Activated T-helper 17 cell treated with anti-CD3 and anti-CD28 coated beads, Interleukin-2, amount 50 U/mL, for 72 hours (primary cell): ENCODE data around the gene LYPD6B. TPM values are rescaled to one million over a fixed set of nuclear protein-coding genes. Genes with fewer than 3 reads are reported as not detected.

ENCODE experiments used
- ATAC-seq: fragments of 150-1000 bp; cut with Tn5 transposase; replicated peaks from 2 replicates; pipeline ENCODE4 v1.10.0; 2021; ENCODE audit warnings: mild to moderate bottlenecking, moderate library complexity
- H3K27ac Mint-ChIP-seq: one replicate; pipeline ENCODE4 v1.8.0; 2022; ENCODE audit warnings: mixed read lengths
- H3K27me3 Mint-ChIP-seq: one replicate; pipeline ENCODE4 v1.8.0; 2022; ENCODE audit warnings: mixed read lengths
- H3K36me3 Mint-ChIP-seq: one replicate; pipeline ENCODE4 v1.8.0; 2022; ENCODE audit warnings: low read depth, mild to moderate bottlenecking, mixed read lengths
- H3K4me1 Mint-ChIP-seq: one replicate; pipeline ENCODE4 v1.8.0; 2022; ENCODE audit warnings: mixed read lengths
- H3K4me3 Mint-ChIP-seq: one replicate; pipeline ENCODE4 v1.8.0; 2022; ENCODE audit warnings: mild to moderate bottlenecking, mixed read lengths
- H3K9me3 Mint-ChIP-seq: one replicate; pipeline ENCODE4 v1.8.0; 2022; ENCODE audit warnings: mixed read lengths
- total RNA-seq, 2 donors: library from RNA; stranded (reverse); gene quantifications; one replicate each; pipeline ENCODE4 v1.2.3, GENCODE V29; 2022

Gene LYPD6B
- total RNA-seq, 2 donors from 2014 or later: not detected

DNA sequence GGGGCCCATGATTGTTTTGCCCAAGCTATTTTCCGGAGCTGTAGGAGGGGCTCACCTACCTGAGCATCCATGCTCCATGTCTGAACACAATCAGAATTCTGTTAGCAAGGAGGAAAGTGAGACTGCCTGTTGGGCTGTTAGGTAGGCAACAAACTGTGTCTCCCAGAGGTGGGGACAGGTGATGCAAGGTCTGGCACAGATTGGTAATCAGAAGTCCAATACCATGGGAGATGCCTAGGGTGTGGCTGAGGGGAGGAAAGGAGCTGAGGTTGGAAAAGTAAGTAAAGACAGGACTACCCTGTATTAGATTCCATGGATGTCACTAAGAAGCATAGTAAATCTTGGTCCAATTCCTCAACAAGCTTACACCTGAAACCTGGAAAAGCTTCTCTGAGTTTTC, 3.0 kb downstream of the LYPD6B start:
- H3K36me3 Mint-ChIP-seq: no peaks in the 10 kb centered on the region
- H3K4me3 Mint-ChIP-seq: no peak overlapping the region
- no peaks in the 10 kb centered on the region for H3K4me1 Mint-ChIP-seq
- peaks cover 7% of the 10 kb centered on the region for H3K9me3 Mint-ChIP-seq
- no peak for ATAC-seq
- H3K27me3 Mint-ChIP-seq: peaks cover 31% of the 10 kb centered on the region
- H3K27ac Mint-ChIP-seq: no peak overlapping the region

DNA sequence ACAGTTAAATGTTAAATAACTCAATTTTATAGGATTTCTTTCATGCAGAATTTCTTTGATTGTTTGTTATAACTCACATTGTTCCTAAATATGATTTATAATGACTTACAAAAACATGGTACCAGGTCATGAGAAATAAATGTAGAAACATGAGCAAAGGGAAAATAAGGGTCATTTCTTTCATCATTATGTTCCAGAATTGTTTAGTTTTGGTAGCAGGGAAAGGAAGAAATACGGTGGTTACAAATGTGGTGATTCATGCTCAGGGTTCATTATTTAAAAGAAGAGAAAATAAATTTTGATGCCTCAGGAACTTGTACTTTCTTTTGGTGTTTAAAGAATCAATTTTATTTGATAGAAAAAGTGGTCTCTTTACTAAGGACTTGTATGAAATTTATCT, 4.4 kb downstream of the LYPD6B start:
- Mint-ChIP-seq H3K27me3 (peaks cover 23% of the 10 kb centered on the region), H3K4me1 (no peaks in the 10 kb centered on the region), H3K27ac (no peak overlapping the region), H3K36me3 (no peaks in the 10 kb centered on the region), H3K4me3 (no peak overlapping the region), H3K9me3 (peaks cover 10% of the 10 kb centered on the region)
- ATAC-seq: no peak

DNA sequence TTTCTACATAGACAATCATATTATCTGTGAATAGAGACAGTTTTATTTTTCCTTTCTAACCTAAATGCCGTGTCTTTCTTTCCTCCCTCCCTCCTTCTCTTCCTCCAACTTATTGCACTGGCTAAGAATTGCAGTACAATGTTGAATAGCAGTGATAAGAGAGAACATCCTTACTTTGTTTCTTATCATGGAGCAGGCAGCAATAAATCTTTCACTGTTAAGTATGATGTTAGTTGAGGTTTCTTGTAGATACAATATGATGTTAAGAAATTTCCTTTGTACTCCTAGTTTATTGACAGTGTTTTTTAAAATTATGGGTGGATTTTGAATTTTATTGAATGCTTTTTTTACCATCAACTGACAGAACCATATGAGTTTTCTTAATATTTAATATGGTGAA, 6.0 kb downstream of the LYPD6B start:
- Mint-ChIP-seq H3K4me1 (no peaks in the 10 kb centered on the region), H3K27ac (no peak overlapping the region), H3K9me3 (peaks cover 16% of the 10 kb centered on the region), H3K36me3 (no peaks in the 10 kb centered on the region), H3K4me3 (no peak overlapping the region), H3K27me3 (peaks cover 18% of the 10 kb centered on the region)
- ATAC-seq: no peak

DNA sequence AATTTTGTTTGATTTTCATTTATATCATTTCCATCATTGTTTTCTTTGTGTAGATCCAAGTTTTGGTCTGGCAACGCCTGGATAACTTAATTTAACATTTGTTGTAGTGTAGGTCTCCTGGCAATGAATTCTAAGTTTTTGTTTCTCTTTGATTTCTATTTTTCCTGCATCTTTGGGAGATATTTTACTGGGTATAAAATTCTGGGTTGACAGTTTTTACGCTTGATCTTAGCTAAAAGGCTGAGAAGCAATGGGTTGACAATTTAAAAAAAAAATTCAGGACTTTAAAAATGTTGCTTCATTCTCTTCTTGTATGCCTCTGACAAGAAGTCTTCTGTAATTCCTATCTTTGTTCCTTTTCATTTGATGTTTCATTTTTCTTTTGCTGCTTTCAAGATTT, 8.6 kb downstream of the LYPD6B start:
- Mint-ChIP-seq H3K27ac (no peak overlapping the region), H3K36me3 (no peaks in the 10 kb centered on the region), H3K9me3 (peaks cover 16% of the 10 kb centered on the region), H3K4me3 (no peak overlapping the region), H3K27me3 (peaks cover 4% of the 10 kb centered on the region), H3K4me1 (no peaks in the 10 kb centered on the region)
- no peak for ATAC-seq

DNA sequence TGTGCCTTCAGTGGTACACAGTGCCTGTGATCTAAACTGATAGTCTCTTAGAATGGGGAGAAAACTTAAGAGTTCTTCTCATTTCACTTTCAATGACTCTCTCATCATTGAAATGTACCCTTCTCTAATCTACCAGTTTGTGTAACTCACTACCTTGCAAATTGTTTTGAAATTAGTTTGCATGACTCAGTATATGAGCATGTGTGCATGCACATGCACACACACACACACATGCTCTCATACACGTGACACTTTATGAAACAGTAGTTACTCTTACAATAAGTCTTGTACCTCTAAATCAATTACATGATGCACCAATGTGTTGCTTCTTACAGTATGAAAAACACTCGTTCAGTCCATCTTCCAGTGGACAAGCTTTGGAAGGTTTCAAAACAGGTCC, 10.6 kb downstream of the LYPD6B start:
- Mint-ChIP-seq H3K4me1 (no peaks in the 10 kb centered on the region), H3K9me3 (peaks cover 16% of the 10 kb centered on the region), H3K27ac (no peak overlapping the region), H3K27me3 (peaks cover 4% of the 10 kb centered on the region), H3K36me3 (no peaks in the 10 kb centered on the region), H3K4me3 (no peak overlapping the region)
- peak; percentile 29 for ATAC-seq

DNA sequence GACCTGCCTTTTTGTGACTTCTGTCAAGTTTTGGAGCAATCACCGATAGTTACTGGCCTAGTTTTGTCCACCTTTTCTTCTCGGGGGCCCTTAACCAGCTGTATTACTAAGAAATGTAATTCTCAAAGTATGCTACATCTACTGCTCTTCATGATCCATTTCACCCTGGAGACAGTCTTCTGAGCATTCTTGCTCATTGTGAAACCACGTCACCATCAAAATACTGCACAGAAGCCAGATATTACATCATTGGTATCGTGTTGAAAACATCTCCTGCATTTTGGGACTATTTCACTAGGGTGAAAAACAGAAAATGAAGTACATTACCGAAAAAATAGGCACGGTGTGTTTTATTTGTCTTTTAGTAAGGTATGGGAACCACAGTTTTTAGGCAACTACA, 11.7 kb downstream of the LYPD6B start:
- Mint-ChIP-seq H3K9me3 (peaks cover 16% of the 10 kb centered on the region), H3K27me3 (peaks cover 4% of the 10 kb centered on the region), H3K36me3 (no peaks in the 10 kb centered on the region), H3K4me3 (no peak overlapping the region), H3K4me1 (no peaks in the 10 kb centered on the region), H3K27ac (no peak overlapping the region)
- peak; percentile 85 for ATAC-seq

DNA sequence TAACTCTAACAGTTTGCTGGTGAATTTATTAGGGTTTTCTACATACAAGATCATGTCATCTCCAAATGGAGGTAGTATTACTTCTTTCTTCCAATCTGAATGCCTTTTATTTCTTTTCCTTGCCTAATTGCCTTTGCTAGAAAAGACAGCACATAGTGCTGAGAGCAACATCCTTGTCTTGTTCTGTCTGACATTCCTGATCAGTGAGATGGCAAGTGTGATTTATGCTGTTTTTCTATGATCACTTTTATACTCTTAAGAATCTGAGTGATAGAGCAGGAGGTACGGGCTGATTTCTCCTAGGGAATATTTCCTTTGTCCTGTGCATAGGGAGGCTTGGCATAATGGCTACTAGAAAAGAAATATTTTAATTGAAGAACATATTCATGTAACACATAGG, 17.3 kb downstream of the LYPD6B start:
- Mint-ChIP-seq H3K4me3 (no peak overlapping the region), H3K9me3 (no peaks in the 10 kb centered on the region), H3K4me1 (no peaks in the 10 kb centered on the region), H3K27ac (no peak overlapping the region), H3K36me3 (no peaks in the 10 kb centered on the region), H3K27me3 (peaks cover 11% of the 10 kb centered on the region)
- no peak for ATAC-seq

DNA sequence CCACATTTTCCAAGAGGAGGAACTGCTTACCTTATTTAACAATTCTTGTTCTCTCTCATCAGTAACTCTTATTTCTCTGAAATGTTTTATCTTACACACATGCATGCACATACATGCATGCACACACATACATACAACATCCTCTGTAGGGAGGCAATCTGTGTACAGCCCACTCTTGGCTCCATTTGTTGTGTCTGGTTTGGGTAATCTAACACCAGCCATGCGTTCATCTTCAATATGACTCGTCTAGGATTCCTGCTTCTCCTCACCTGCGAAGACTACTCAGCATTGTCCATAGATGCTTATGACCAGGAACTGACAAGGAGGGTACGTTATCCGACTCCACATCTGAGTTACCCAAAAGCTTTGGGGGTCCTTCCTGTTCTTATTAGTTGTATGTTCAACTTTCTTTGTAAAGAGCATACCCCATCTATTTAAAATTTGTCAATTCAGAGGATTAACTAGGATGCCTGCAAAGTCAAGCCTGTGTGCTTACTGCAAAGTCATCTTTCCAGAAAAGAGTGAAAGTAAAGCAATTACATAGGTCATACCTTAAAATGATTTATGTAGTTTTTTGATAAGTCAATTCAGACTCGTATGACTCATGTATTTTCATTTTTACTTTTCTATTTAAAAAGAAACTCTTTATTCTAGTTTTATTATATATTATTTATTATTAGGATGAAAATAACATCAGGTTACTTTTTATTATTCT, 18.2 kb downstream of the LYPD6B start:
- H3K27me3 Mint-ChIP-seq: peaks cover 13% of the 10 kb centered on the region
- no peak overlapping the region for H3K4me3 Mint-ChIP-seq
- H3K4me1 Mint-ChIP-seq: no peaks in the 10 kb centered on the region
- no peaks in the 10 kb centered on the region for H3K9me3 Mint-ChIP-seq
- ATAC-seq: no peak
- no peaks in the 10 kb centered on the region for H3K36me3 Mint-ChIP-seq
- H3K27ac Mint-ChIP-seq: no peak overlapping the region

DNA sequence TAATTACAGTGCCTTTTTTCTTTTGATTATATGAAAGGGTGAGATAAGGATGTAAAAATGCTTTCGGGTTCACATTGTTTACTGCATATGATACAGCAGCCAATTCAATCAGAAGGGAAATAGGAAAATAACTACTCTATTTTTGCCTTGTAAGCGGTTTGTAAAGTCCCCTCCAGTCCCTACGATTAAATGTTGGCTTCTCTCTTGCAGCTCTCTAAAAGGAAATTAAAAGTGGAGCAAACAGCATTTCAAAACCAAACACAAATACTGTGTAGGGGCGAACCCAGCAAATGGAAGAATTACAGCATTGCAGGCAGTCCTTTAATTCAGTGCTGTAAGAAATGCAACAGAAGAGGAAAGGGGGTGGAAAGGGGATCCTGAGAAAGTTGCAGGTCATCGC, 18.9 kb downstream of the LYPD6B start:
- Mint-ChIP-seq H3K9me3 (no peaks in the 10 kb centered on the region), H3K4me3 (no peak overlapping the region), H3K36me3 (no peaks in the 10 kb centered on the region), H3K27me3 (peaks cover 13% of the 10 kb centered on the region), H3K4me1 (no peaks in the 10 kb centered on the region), H3K27ac (no peak overlapping the region)
- ATAC-seq: no peak

DNA sequence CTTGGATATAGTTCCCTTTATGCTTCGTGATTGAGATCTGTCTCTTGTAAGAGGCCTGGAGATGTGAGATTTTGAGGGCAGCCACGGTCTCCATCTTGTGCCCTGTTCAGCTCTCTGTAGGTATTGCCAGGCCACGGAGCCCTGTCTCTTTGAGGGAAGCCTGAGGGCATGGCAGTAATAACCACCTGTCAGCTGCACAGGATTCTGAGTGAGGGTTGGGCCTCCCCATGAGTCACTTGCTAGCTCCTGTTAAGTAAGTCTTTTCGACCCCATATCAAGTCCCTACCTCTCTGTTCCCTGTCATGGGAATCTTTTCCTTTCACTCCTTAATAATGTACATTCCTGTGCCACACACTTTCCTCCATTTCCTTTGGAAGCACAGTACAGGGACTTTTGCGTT, 20.4 kb downstream of the LYPD6B start:
- H3K27me3 Mint-ChIP-seq: peaks cover 13% of the 10 kb centered on the region
- ATAC-seq: no peak
- H3K9me3 Mint-ChIP-seq: no peaks in the 10 kb centered on the region
- H3K36me3 Mint-ChIP-seq: no peaks in the 10 kb centered on the region
- no peak overlapping the region for H3K27ac Mint-ChIP-seq
- H3K4me3 Mint-ChIP-seq: no peak overlapping the region
- H3K4me1 Mint-ChIP-seq: no peaks in the 10 kb centered on the region

DNA sequence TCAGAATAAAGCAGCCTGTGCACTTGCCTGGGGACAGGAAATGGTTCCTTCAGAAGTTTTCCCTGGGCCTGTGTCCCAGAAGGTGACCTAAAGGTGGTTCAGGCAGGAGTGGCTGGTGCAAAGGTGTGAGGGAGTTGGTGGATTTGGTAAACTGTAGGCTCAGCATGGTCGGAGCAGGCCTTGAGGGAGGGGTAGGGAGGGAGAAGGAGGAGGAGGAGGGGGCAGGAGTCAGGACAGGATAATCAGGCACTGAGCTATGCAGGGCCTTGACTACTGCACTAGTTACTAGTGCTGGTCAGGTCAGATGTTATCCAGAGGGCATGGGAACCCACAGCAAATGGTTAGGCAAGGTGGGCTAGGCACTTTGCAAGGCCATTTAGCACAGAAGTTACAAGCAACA, 21.3 kb downstream of the LYPD6B start:
- no peak for ATAC-seq

DNA sequence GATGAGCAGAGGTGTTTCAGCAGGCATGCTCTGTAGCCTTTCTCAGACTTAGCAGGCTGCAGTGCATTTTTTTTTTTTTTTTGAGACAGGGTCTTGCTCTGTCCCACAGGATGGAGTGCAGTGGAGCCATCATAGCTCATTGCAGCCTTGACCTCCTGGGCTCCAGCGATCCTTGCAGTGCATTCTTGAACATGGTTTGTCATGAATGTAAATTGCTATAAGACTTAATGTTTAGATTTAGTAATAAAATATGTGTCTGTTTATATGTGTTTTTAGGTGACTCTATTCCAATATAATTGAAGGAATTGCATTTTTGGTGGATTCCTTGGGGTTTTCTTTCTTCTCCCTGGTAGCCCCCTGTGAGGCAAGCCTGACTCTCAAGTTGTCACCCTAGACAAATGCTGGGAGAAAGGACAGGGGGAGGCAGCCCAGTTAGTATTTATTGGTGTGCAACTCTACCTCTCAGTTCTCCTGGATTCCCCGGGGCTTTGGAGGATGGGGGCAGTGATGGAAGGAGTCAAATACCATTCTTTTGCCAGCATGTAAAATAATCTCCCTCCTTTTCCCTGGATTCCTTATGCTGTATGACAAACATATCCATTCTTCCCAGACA, 22.7 kb downstream of the LYPD6B start:
- Mint-ChIP-seq H3K36me3 (no peaks in the 10 kb centered on the region), H3K27me3 (peaks cover 7% of the 10 kb centered on the region), H3K27ac (no peak overlapping the region), H3K4me1 (no peaks in the 10 kb centered on the region), H3K4me3 (no peak overlapping the region), H3K9me3 (no peaks in the 10 kb centered on the region)
- no peak for ATAC-seq

More for the DNA sequence above, 21.3 kb downstream of the LYPD6B start:
- H3K27ac Mint-ChIP-seq: no peak overlapping the region
- H3K4me3 Mint-ChIP-seq: no peak overlapping the region
- H3K27me3 Mint-ChIP-seq: peaks cover 13% of the 10 kb centered on the region
- no peaks in the 10 kb centered on the region for H3K4me1 Mint-ChIP-seq
- H3K36me3 Mint-ChIP-seq: no peaks in the 10 kb centered on the region
- no peaks in the 10 kb centered on the region for H3K9me3 Mint-ChIP-seq

DNA sequence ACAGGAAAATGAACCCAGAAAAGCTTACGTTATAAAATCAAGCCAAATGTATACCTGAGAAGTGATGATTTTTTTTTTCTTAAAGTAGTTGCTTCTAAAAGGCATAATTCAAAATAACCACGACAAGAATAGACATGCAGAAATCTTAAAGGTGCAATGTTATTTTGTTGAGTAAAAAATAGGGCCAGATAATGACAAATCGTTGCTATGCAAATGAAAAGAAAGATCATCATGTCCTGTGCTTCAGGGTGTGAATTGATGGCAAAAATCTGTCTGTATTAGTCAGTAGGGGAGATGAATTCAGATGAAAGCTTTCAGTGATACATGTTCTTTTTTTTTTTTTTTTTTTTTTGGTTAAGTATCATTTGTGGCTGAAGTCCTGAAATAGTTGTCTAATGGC, 24.0 kb downstream of the LYPD6B start:
- H3K9me3 Mint-ChIP-seq: no peaks in the 10 kb centered on the region
- ATAC-seq: no peak
- no peaks in the 10 kb centered on the region for H3K36me3 Mint-ChIP-seq
- H3K27ac Mint-ChIP-seq: no peak overlapping the region
- no peaks in the 10 kb centered on the region for H3K4me1 Mint-ChIP-seq
- peaks cover 3% of the 10 kb centered on the region for H3K27me3 Mint-ChIP-seq
- H3K4me3 Mint-ChIP-seq: no peak overlapping the region

DNA sequence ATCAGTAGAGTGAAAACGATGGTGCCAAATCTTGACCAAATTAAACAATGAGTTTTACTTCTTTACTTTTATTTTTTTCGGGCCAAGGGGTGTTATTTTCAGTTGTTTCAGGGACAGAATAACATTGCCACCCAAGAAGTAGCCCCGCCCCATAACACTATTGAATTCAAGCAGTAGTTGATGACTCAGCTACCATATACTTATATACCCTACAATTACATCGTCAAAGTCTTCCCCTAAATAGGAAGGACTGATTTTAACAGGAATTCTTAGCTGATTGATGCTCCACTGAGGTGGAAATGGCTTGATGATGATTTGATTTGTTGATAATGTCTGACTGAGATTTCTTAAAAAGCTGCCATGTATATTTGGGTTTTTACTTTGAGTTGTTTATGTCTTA, 24.7 kb downstream of the LYPD6B start:
- Mint-ChIP-seq H3K4me3 (no peak overlapping the region), H3K36me3 (no peaks in the 10 kb centered on the region), H3K4me1 (no peaks in the 10 kb centered on the region), H3K27me3 (peaks cover 3% of the 10 kb centered on the region), H3K27ac (no peak overlapping the region), H3K9me3 (no peaks in the 10 kb centered on the region)
- no peak for ATAC-seq

DNA sequence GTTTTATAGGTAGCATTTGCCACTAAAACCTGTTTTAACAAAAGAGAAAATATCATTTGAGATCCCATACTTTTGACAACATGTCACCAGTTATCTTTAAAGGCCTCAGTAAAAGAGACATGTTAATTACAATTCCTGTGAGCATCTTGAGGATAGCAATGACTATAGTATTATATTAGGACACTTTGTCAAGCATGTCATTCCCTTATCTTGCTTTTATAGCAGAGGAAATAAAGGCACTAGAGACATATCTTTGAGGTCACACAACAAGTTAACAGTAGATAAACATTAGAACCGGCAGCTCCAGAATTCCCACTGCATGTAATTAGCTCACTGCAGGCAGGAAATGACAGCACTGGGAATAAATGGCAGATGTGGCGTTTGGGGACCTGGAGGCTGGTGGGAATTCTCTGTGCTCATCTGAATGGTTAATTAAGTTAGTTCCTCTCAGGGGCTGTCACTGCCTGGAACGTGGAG, 25.9 kb downstream of the LYPD6B start:
- Mint-ChIP-seq H3K27me3 (peaks cover 3% of the 10 kb centered on the region), H3K27ac (no peak overlapping the region), H3K9me3 (no peaks in the 10 kb centered on the region), H3K4me3 (no peak overlapping the region), H3K36me3 (no peaks in the 10 kb centered on the region), H3K4me1 (peaks cover 5% of the 10 kb centered on the region)
- ATAC-seq: no peak
